Effector CD8-positive, alpha-beta T cell (primary cell): ENCODE measurements around the gene GABARAPL1.
"Not testable (repeated sequence)": the region's sequence is repeated elsewhere in the genome, so short reads cannot be mapped to it uniquely, and the experiment has no call there.

ENCODE experiments used
- DNase-seq: peaks from one replicate; lab custom pipeline; 2025; lab: John Stamatoyannopoulos, UW

Gene GABARAPL1

GRCh38 chr12:10197879-10198278 is 14.8 kb upstream of the GABARAPL1 start:
- no peak for DNase-seq

DNA sequence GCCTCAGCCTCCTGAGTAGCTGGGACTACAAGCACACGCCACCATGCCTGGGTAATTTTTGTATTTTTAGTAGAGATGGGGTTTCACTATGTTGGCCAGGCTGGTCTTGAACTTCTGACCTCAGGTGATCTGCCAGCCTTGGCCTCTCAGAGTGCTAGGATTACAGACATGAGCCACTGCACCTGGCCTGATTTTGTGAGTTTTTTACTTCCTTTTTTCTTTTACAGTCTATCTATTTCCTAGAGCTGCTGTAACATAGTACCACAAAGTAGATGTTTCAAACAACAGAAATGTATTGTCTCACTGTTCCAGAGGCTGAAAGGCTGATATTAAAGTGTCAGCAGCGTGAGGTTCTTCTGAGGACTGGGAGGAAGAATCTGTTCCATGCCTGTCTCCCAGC is 8.2 kb upstream of the GABARAPL1 start:
- DNase-seq: not testable (repeated sequence)

- no peak for DNase-seq
Measured at GRCh38 chr12:10205220-10205807, 7.4 kb upstream of the GABARAPL1 start.

- DNase-seq: no peak
Measured at GRCh38 chr12:10207136-10207535, 5.5 kb upstream of the GABARAPL1 start.

- no peak for DNase-seq
Measured at GRCh38 chr12:10210225-10210624, 2.5 kb upstream of the GABARAPL1 start.

GRCh38 chr12:10211101-10211939 is 1.4 kb upstream of the GABARAPL1 start:
- no peak for DNase-seq

- DNase-seq: peak; percentile 73
Measured at GRCh38 chr12:10211940-10212738, 538 bp upstream of the GABARAPL1 start.

DNA sequence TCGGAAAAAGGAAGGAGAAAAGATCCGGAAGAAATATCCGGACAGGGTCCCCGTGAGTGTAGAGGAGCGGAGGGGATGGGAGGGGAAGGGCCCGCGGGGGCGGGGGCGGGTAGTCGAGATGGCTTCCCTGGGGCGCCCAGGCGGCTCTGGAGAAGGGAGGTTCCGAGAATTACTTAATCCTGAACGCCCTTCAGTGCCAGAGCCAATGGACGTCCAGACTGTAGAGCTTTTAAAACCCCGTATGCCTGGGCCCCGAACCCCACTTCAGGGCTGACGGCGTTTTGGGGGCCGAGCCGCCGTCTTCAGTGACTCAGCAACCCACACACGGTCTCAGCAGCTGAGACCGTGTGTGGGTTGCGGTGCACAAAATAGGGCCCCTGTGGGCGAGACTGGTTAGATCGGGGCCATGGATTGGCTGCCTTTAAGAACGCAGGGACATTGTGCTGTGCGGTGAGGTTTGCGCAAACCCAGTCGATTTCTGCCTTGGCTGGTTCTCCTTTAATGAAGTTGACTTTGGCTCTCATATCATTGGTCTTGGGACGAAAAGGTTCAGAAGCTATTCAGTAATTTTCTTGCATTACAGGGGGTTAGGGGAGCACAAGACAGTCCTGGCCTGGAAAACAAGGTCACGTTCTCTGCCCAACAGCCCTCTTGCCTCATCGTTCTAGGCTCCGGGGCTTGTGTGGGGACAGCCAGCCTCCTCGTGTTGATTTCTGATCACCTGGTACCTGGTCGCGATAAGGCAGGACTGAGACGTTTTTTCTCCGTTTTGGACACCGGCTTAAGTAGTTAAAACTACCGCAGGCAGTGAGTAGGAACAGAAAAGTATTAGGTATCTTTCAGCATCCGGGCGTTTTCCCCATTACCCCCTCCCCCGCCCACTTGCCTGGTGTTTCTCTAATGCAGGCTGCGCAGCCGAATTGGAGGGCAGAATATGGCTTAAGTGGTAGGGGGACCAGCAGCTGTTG is 775 bp downstream of the GABARAPL1 start:
- DNase-seq: peak; percentile 58

DNA sequence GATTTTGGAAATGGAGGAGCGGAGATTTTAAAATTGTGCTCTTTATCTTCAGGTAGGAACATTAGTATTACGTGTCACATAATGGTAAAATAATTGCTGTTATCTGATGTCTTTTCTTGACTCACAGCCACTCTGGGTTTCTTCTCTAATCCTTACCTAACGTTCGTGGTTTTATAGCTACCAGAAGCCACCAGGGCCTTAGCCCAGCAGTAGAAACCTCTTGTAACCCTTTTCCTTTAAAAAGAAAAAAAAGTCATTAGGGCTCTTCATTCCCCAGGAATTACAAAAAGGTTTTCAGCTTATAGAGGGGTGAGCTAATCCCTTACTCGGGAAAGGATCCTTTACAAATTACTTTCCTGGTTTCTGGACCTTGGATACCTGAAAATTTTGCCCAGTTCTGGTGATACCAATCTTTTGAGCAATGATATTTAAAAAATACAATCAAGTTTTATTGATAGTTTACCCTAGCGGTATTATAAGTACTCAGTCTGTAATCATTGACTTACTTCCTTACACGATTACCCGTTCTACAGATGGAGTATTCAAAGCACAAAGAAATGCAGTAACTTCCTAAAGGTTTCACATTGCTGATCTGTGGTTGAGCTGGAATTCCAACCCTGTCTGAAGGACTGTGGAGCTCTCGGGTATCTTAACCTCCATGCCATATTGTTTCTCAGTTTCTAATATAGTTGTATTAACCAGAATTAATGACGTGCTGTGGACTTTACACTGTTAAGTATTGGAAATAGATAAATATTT is 1.6 kb downstream of the GABARAPL1 start:
- DNase-seq: no peak

GRCh38 chr12:10214895-10215267 is 2.2 kb downstream of the GABARAPL1 start:
- DNase-seq: no peak

DNA sequence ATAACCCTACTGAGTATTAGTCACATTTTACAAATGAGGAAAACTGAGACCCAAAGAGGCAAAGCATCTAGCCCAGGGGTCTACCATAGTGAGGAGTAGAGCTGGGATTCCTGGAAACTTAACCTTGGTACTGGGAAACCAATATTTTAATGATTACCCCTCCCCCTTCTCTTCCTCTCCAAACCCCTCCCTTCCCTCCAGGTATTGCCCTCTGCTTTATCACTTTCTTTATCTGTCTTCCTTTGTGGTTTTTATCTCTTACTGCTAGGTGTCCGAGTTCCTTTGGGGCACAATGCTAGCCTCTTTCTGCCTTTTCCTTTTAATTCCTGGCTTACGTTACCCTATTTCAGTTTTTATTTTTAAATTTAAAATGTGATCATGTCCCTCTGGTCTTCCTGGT is 2.8 kb downstream of the GABARAPL1 start:
- no peak for DNase-seq

GRCh38 chr12:10215946-10216345 is 3.3 kb downstream of the GABARAPL1 start:
- not testable (repeated sequence) for DNase-seq

DNA sequence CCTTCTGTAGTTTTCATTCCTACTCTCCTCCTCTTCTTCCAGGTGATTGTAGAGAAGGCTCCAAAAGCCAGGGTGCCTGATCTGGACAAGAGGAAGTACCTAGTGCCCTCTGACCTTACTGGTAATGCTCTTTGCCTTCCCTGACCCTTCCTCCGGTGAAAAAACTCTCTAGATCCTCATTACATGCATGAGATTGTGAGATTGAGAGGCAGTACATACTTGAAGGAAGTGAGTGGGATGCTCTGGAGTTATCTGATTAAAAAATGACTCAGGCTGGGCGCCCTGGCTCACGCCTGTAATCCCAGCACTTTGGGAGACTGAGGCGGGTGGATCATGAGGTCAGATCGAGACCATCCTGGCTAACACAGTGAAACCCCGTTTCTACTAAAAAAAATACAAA is 5.3 kb downstream of the GABARAPL1 start:
- no peak for DNase-seq

GRCh38 chr12:10220398-10221077 is 7.9 kb downstream of the GABARAPL1 start:
- DNase-seq: no peak

DNA sequence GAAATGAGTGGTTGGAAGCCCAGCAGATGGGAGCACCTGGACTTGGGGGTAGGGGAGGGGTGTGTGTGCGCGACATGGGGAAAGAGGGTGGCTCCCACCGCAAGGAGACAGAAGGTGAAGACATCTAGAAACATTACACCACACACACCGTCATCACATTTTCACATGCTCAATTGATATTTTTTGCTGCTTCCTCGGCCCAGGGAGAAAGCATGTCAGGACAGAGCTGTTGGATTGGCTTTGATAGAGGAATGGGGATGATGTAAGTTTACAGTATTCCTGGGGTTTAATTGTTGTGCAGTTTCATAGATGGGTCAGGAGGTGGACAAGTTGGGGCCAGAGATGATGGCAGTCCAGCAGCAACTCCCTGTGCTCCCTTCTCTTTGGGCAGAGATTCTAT is 9.2 kb downstream of the GABARAPL1 start:
- DNase-seq: no peak

DNA sequence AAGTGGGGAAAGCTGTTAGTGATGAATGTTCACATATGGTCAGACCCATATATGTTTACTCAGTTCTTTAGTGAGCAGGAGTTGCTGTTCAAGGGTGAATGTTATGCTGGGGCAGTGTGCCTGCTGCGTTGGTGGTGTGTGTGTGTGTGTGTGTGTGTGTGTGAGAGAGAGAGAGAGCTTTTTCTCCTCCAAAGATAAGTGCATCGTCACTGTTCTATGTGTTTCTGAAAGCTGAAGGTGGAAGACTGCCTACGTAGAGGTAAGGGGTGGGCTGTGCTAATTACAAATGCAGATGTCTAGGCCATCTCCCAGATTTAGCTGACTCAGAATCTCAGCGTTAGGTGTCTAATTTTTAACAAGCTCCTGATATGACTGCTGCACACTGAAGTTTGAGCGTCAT is 10.5 kb downstream of the GABARAPL1 start:
- no peak for DNase-seq

DNA sequence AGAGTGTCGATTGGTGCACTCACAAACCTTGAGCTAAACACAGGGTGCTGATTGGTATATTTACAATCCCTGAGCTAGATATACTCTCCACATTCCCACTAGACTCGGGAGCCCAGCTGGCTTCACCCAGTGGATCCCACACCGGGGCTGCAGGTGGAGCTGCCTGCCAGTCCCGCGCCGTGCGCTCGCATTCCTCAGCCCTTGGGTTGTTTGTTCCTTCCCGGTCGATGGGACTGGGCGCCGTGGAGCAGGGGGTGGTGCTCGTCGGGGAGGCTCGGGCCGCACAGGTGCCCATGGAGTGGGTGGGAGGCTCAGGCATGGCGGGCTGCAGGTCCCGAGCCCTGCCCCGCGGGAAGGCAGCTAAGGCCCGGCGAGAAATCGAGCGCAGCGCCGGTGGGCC is 12.7 kb downstream of the GABARAPL1 start:
- not testable (repeated sequence) for DNase-seq

- no peak for DNase-seq
Measured at GRCh38 chr12:10226086-10226485, 13.4 kb downstream of the GABARAPL1 start.

DNA sequence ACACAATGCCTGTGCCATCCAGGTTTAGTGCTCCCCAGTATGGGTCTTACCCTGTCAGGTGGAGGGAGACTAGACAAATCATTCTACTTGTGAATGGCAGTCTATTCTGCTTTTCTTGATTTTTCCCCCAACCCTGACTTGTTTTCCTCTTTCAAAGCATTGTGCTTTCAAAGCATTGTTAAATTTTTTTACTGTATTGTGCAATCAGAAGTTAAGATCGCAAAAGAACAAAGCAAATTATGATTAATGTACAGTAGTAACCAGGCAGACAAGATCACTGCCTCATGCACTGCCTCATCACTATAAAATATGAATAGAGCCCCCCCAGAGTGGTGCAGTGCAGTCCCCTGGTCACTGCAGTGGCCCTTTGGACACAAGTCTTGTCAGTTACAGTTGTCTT is 14.1 kb downstream of the GABARAPL1 start:
- DNase-seq: no peak

GRCh38 chr12:10227648-10228047 is 15.0 kb downstream of the GABARAPL1 start:
- no peak for DNase-seq
